ENCODE data around the gene STON2. TPM values are rescaled to one million over a fixed set of nuclear protein-coding genes. Genes with fewer than 3 reads are reported as not detected.
A peak's percentile ranks its signal among the peaks of the same experiment; 100 is the strongest.

Gene STON2
- total and polyA plus RNA-seq, 2 donors from 2014 or later, result 14.8 to 86.6 TPM

- peaks cover 0 to 11% (median 5%) of the 10 kb centered on the region in 3 donors for H3K4me1 ChIP-seq (ENCODE audit: control insufficient read depth in 2 of 3, insufficient read depth in 2 of 3, low read depth in 1 of 3, low read length in 3 of 3)
- H3K4me3 ChIP-seq (ENCODE audit: low read length in 3 of 3), result no peak overlapping the region
- intact Hi-C loops (cut with DNase I), result no loop called here
- no peaks in the 10 kb centered on the region for H3K36me3 ChIP-seq (ENCODE audit: control insufficient read depth in 2 of 3, insufficient read depth in 3 of 3, low read length in 3 of 3)
- H3K9me3 ChIP-seq (ENCODE audit: control insufficient read depth in 2 of 3, insufficient read depth in 1 of 3, low read length in 3 of 3), result no peaks in the 10 kb centered on the region
- H3K27me3 ChIP-seq (ENCODE audit: control insufficient read depth, insufficient read depth, low read length), result no peaks in the 10 kb centered on the region
- no peak for TF ChIP-seq CTCF (IDR thresholded peaks at IDR 0.05; ENCODE audit: borderline replicate concordance, extremely low read depth, insufficient read depth)
- FAIRE-seq (no peak), DNase-seq (no peak)
- H3K27ac ChIP-seq (ENCODE audit: low read depth in 2 of 2, low read length in 2 of 2), result no peak overlapping the region
- no peak overlapping the region for H3K9ac ChIP-seq (ENCODE audit: low read length in 3 of 3)
These were observed 88.3 kb downstream of the STON2 start for GRCh38 chr14:81311778-81312177.

DNA sequence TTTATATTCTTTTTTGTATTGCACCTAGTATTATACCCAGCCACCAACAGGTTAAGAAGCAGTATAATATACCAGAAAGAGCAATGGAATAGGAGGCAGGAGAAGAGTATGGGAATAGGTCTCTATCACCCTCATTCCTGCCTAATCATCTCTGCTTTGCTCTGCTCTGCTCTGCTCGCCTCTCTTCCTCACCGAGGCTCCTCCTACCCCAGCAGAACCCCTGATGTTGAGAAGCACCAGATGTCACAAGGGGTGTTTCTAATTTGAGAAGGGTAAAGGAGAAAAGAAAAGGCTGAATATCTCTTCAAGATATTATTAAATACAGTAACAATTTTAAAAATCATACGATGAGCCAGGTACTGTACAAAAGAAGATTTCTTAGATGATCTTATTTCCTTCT lies 89.0 kb downstream of the STON2 start:
- peak in 1 of 5 donors; percentile 33 for DNase-seq
- intact Hi-C loops (cut with DNase I), result no loop called here
- no peak overlapping the region for H3K9ac ChIP-seq (ENCODE audit: low read length in 3 of 3)

DNA sequence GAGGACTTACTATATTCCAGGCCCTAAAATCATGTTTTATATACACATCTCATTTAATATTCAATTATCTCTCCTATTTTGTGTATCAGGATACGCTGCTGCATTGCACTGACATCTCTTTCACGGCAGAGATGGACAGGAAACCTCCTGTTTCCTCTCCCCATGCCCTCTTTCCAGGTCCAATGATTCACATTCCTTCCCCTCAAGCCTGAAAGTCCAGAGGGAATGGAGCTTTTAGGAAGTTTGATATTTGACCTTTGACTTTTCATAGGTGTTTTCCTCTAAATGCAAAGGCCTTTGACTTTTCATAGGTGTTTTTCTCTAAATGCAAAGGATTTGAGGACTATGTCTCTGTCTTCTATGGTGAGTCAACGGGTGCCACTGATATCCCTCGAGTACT lies 89.5 kb downstream of the STON2 start:
- Histone ChIP-seq H3K4me3 (ENCODE audit: low read length in 3 of 3) (no peak overlapping the region), H3K9ac (ENCODE audit: low read length in 3 of 3) (no peak overlapping the region), H3K27me3 (ENCODE audit: control insufficient read depth, insufficient read depth, low read length) (no peaks in the 10 kb centered on the region), H3K9me3 (ENCODE audit: control insufficient read depth in 2 of 3, insufficient read depth in 1 of 3, low read length in 3 of 3) (no peaks in the 10 kb centered on the region), H3K36me3 (ENCODE audit: control insufficient read depth in 2 of 3, insufficient read depth in 3 of 3, low read length in 3 of 3) (no peaks in the 10 kb centered on the region), H3K4me1 (ENCODE audit: control insufficient read depth in 2 of 3, insufficient read depth in 2 of 3, low read depth in 1 of 3, low read length in 3 of 3) (peaks cover 0 to 4% (median 2%) of the 10 kb centered on the region in 3 donors), H3K27ac (ENCODE audit: low read depth in 2 of 2, low read length in 2 of 2) (no peak overlapping the region)
- FAIRE-seq (no peak), DNase-seq (no peak)
- intact Hi-C loops (cut with DNase I), result no loop called here
- no peak for TF ChIP-seq CTCF (IDR thresholded peaks at IDR 0.05; ENCODE audit: borderline replicate concordance, extremely low read depth, insufficient read depth)

More for the DNA sequence above, 89.0 kb downstream of the STON2 start:
- Histone ChIP-seq H3K9me3 (ENCODE audit: control insufficient read depth in 2 of 3, insufficient read depth in 1 of 3, low read length in 3 of 3) (no peaks in the 10 kb centered on the region), H3K4me1 (ENCODE audit: control insufficient read depth in 2 of 3, insufficient read depth in 2 of 3, low read depth in 1 of 3, low read length in 3 of 3) (peaks cover 0 to 7% (median 5%) of the 10 kb centered on the region in 3 donors), H3K27me3 (ENCODE audit: control insufficient read depth, insufficient read depth, low read length) (no peaks in the 10 kb centered on the region), H3K4me3 (ENCODE audit: low read length in 3 of 3) (no peak overlapping the region), H3K36me3 (ENCODE audit: control insufficient read depth in 2 of 3, insufficient read depth in 3 of 3, low read length in 3 of 3) (no peaks in the 10 kb centered on the region), H3K27ac (ENCODE audit: low read depth in 2 of 2, low read length in 2 of 2) (no peak overlapping the region)
- no peak for FAIRE-seq
- no peak for TF ChIP-seq CTCF (IDR thresholded peaks at IDR 0.05; ENCODE audit: borderline replicate concordance, extremely low read depth, insufficient read depth)

GRCh38 chr14:81309511-81309910 lies 90.6 kb downstream of the STON2 start:
- intact Hi-C loops (cut with DNase I), result no loop called here
- peaks cover 0 to 3% (median 0%) of the 10 kb centered on the region in 3 donors for H3K4me1 ChIP-seq (ENCODE audit: control insufficient read depth in 2 of 3, insufficient read depth in 2 of 3, low read depth in 1 of 3, low read length in 3 of 3)
- H3K27me3 ChIP-seq (ENCODE audit: control insufficient read depth, insufficient read depth, low read length), result no peaks in the 10 kb centered on the region
- DNase-seq (no peak), FAIRE-seq (no peak)
- H3K4me3 ChIP-seq (ENCODE audit: low read length in 3 of 3), result no peak overlapping the region
- no peak overlapping the region for H3K9ac ChIP-seq (ENCODE audit: low read length in 3 of 3)
- no peak overlapping the region for H3K27ac ChIP-seq (ENCODE audit: low read depth in 2 of 2, low read length in 2 of 2)
- H3K9me3 ChIP-seq (ENCODE audit: control insufficient read depth in 2 of 3, insufficient read depth in 1 of 3, low read length in 3 of 3), result no peaks in the 10 kb centered on the region
- peaks cover 0 to 3% (median 0%) of the 10 kb centered on the region in 3 donors for H3K36me3 ChIP-seq (ENCODE audit: control insufficient read depth in 2 of 3, insufficient read depth in 3 of 3, low read length in 3 of 3)
- no peak for TF ChIP-seq CTCF (IDR thresholded peaks at IDR 0.05; ENCODE audit: borderline replicate concordance, extremely low read depth, insufficient read depth)

All from kidney (tissue), 14 donors.